SK-N-SH treated with all-trans-retinoic acid at 6 μM for 48 hours (cell line): ENCODE measurements around the gene APBA2.

ENCODE experiments used
- OSR1 ChIP-seq: fragments of 250-450 bp; sonication (Bioruptor Pico); IDR thresholded peaks from 2 replicates; pipeline ENCODE4 v1.8.0; 2022; ENCODE audit warnings: moderate library complexity, mild to moderate bottlenecking, inconsistent platforms
- PATZ1 ChIP-seq: fragments of 250-450 bp; sonication (Bioruptor Pico); IDR thresholded peaks from 2 replicates; pipeline ENCODE4 v1.8.0; 2020; ENCODE audit warnings: mild to moderate bottlenecking, moderate library complexity, borderline replicate concordance
- SNAI2 ChIP-seq: fragments of 250-450 bp; sonication (Bioruptor Pico); IDR thresholded peaks from 2 replicates; pipeline ENCODE4 v1.5.0; 2020; ENCODE audit warnings: mild to moderate bottlenecking, moderate library complexity
- TOX ChIP-seq: fragments of 250-450 bp; sonication (Bioruptor Pico); IDR thresholded peaks from 2 replicates; pipeline ENCODE4 v1.8.0; 2021; ENCODE audit warnings: mild to moderate bottlenecking, moderate library complexity, borderline replicate concordance
- ZC3H10 ChIP-seq: fragments of 250-450 bp; sonication (Bioruptor Pico); IDR thresholded peaks from 2 replicates; pipeline ENCODE4 v1.5.1; 2021; ENCODE audit warnings: mild to moderate bottlenecking, moderate library complexity
- ZFP3 ChIP-seq: fragments of 250-450 bp; sonication (Bioruptor Pico); IDR thresholded peaks from 2 replicates; pipeline ENCODE4 v1.5.0; 2020; ENCODE audit warnings: mild to moderate bottlenecking, moderate library complexity
- ZFP30 ChIP-seq: fragments of 450-650 bp; formaldehyde crosslinking; IDR thresholded peaks from 2 replicates; pipeline ENCODE4 v1.5.0; 2022; ENCODE audit warnings: mild to moderate bottlenecking, moderate library complexity

- TF ChIP-seq SNAI2 (CRISPR knock-in tag) (no peak), OSR1 (no peak), ZFP3 (CRISPR knock-in tag) (no peak), TOX (no peak), PATZ1 (CRISPR knock-in tag) (no peak), ZC3H10 (CRISPR knock-in tag) (no peak), ZFP30 (CRISPR knock-in tag) (no peak)
These were observed 15.8 kb downstream of the APBA2 start for GRCh38 chr15:28901587-28901980.
